Omental fat pad (tissue), 4 donors: Measurements from ENCODE around the gene TNFAIP3. TPM values are rescaled to one million over a fixed set of nuclear protein-coding genes. Genes with fewer than 3 reads are reported as not detected.
A peak's percentile ranks its signal among the peaks of the same experiment; 100 is the strongest.
"Not testable (repeated sequence)": the region's sequence is repeated elsewhere in the genome, so short reads cannot be mapped to it uniquely, and the experiment has no call there.

Experiments used
- ATAC-seq: fragments of 150-250 bp; one replicate; pipeline ENCODE4 v1.9.1; 2016; ENCODE audit warnings: mild to moderate bottlenecking, moderate library complexity; ENCODE audit not compliant: low FRiP score
- DNase-seq: peaks from one replicate; pipeline ENCODE4 v3.0.0-alpha.2; 2019; ENCODE audit warnings: low spot score
- total RNA-seq, 4 donors: library from RNA; depleted of rRNA; stranded (reverse); fragments of >200 nt; gene quantifications; one replicate each; pipeline ENCODE4 v1.1.0, GENCODE V29; 2016
- TF ChIP-seq, protein P1 (sequence below), 3 donors: fragments of 450-650 bp; IDR thresholded peaks; one replicate each; pipeline ENCODE4 v1.5.1; 2016 to 2017; ENCODE audit warnings: antibody characterized with exemption in 3 of 3, mild to moderate bottlenecking in 3 of 3, moderate library complexity in 2 of 3

Gene TNFAIP3
- total RNA-seq, 4 donors from 2014 or later, result 24.2 to 250 (median 44.5) TPM

GRCh38 chr6:137892271-137892708, 25.2 kb downstream of the TNFAIP3 start:
- TF ChIP-seq, protein P1, sequence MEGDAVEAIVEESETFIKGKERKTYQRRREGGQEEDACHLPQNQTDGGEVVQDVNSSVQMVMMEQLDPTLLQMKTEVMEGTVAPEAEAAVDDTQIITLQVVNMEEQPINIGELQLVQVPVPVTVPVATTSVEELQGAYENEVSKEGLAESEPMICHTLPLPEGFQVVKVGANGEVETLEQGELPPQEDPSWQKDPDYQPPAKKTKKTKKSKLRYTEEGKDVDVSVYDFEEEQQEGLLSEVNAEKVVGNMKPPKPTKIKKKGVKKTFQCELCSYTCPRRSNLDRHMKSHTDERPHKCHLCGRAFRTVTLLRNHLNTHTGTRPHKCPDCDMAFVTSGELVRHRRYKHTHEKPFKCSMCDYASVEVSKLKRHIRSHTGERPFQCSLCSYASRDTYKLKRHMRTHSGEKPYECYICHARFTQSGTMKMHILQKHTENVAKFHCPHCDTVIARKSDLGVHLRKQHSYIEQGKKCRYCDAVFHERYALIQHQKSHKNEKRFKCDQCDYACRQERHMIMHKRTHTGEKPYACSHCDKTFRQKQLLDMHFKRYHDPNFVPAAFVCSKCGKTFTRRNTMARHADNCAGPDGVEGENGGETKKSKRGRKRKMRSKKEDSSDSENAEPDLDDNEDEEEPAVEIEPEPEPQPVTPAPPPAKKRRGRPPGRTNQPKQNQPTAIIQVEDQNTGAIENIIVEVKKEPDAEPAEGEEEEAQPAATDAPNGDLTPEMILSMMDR (IDR thresholded peaks at IDR 0.05), result no peak
- ATAC-seq, result peak; percentile 45

GRCh38 chr6:137893181-137893580, 26.1 kb downstream of the TNFAIP3 start:
- ATAC-seq, result no peak
- DNase-seq, result no peak
- TF ChIP-seq, protein P1 (IDR thresholded peaks at IDR 0.05), result no peak

More at GRCh38 chr6:137892271-137892708, 25.2 kb downstream of the TNFAIP3 start:
- DNase-seq, result no peak

- TF ChIP-seq, protein P1 (IDR thresholded peaks at IDR 0.05), result no peak
- DNase-seq (no peak), ATAC-seq (no peak)
Measured at GRCh38 chr6:137893726-137894125, 26.7 kb downstream of the TNFAIP3 start.

DNA sequence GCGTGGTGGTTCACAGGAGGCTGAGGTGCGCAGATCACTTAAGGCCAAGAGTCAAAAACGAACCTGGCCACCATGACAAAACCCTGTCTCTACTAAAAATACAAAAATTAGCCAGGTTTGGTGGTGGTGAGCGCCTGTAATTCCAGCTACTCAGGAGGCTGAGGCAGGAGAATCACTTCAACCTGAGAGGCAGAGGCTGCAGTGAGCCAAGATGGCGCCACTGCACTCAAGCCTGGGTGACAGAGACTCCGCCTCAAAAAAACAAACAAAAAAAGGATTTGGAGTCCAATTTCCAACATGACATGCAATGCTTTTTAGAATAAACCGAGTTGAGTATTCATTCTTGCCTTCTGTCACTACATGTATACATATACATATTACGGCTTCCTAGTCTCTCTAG, 27.3 kb downstream of the TNFAIP3 start:
- DNase-seq, ATAC-seq: not testable (repeated sequence)

DNA sequence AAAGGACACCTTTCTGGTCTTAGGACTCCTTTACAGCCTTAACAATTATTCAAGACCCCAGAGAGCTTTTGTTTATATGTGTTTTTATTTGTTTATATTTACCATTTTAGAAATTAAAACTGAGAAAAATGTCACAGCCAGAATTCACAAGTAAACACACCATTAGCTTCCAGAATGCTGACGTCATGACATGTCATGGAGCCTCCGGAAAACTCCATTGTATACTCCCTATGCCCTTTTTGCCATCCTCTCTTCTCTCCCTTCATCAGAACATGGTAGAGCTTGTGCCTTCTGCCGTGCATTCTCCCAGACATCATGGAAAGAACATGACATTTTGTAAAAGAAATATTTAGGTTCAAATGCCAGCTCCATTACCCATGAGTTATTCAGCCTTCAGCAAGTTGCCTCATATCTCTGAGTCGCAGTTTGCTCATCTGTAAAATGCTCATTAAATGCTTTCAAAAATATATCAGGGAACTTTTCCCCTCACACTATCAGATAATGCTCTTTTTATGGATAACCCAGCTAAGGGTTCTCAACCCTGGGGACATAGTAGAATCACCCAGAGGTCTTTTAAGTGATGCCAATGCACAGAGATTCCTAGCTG, 27.8 kb downstream of the TNFAIP3 start:
- TF ChIP-seq, protein P1 (IDR thresholded peaks at IDR 0.05), result no peak
- peak; percentile 34 for ATAC-seq
- no peak for DNase-seq

GRCh38 chr6:137896647-137897046, 29.6 kb downstream of the TNFAIP3 start:
- TF ChIP-seq, protein P1 (IDR thresholded peaks at IDR 0.05), result no peak
- DNase-seq (no peak), ATAC-seq (no peak)

DNA sequence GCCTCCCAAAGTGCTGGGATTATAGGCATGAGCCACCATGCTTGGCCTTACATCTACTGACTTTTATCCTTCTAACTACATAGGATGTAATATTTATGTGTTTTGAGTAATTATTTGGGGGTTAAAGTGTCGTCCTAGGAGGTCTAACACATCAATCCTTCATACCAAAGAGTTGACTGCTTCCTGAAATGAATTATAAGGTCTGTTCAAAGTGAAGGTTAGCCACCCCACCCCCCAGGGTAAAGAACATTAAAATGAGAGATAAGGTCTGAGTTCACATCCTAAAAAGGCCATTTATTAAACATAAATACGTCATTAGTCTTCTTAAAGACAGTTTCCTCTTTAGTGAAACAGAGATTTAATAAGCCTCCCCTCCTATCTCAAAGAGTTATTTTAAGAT, 33.8 kb downstream of the TNFAIP3 start:
- DNase-seq (no peak), ATAC-seq (no peak)
- TF ChIP-seq, protein P1 (IDR thresholded peaks at IDR 0.05), result no peak
